ENCODE results near the gene GNG13. TPM values are rescaled to one million over a fixed set of nuclear protein-coding genes. Genes with fewer than 3 reads are reported as not detected.

GNG13 gene
- total RNA-seq, 1 experiment from 2014 or later: 0.23 TPM

- CTCF ChIA-PET: no interaction called here
- H3K4me3 ChIP-seq (ENCODE audit: low read depth in 2 of 2, low read length in 2 of 2): no peak overlapping the region
- H3K27me3 ChIP-seq (ENCODE audit: control insufficient read depth, insufficient read depth, low read length): no peaks in the 10 kb centered on the region
- H3K36me3 ChIP-seq (ENCODE audit: control insufficient read depth, insufficient read depth, low read length): no peaks in the 10 kb centered on the region
- POLR2A ChIA-PET: interaction anchor here (0.5 kb wide), 1 partner anchor 208 kb away, joined by 5 read pairs; no protein-coding TSS in a partner anchor
- H3K27ac ChIP-seq (ENCODE audit: low read length): no peak overlapping the region
- ATAC-seq (no peak), DNase-seq (ENCODE audit: low read depth, low spot score) (no peak)
- in situ Hi-C loops (cut with HindIII; ENCODE audit: low pct_unique_long_range_greater_than_20kb, low sequenced_read_pairs): no loop called here
- H3K9me3 ChIP-seq (ENCODE audit: control insufficient read depth, insufficient read depth, low read depth, low read length): peaks cover 4% of the 10 kb centered on the region; the same call in 1 of the 2 replicates
- H3K4me1 ChIP-seq (ENCODE audit: control insufficient read depth, insufficient read depth, low read length): no peaks in the 10 kb centered on the region
- no TSS peak for BruUV-seq (replicated peaks)
- TF ChIP-seq REST (IDR thresholded peaks at IDR 0.05; ENCODE audit: insufficient read depth in 1 of 2, low read depth in 2 of 2, low read length in 1 of 2) (no peak), CTCF (IDR thresholded peaks at IDR 0.05) (no peak), SIN3A (IDR thresholded peaks at IDR 0.05; ENCODE audit: borderline replicate concordance, insufficient read depth, low read depth, low read length) (no peak), TCF7L2 (IDR thresholded peaks at IDR 0.05; ENCODE audit: low read depth, low read length) (no peak), POLR2AphosphoS5 (IDR thresholded peaks at IDR 0.05; ENCODE audit: low read depth, low read length) (no peak)
- intact Hi-C loops (cut with micrococcal nuclease; ENCODE audit: unreplicated experiment): no loop called here
Observed at GRCh38 chr16:835373-835772, 34.8 kb upstream of the GNG13 start.

- Histone ChIP-seq H3K4me3 (ENCODE audit: low read depth in 2 of 2, low read length in 2 of 2) (no peak overlapping the region), H3K36me3 (ENCODE audit: control insufficient read depth, insufficient read depth, low read length) (no peaks in the 10 kb centered on the region), H3K9me3 (ENCODE audit: control insufficient read depth, insufficient read depth, low read depth, low read length) (peaks cover 4% of the 10 kb centered on the region; the same call in 1 of the 2 replicates), H3K27me3 (ENCODE audit: control insufficient read depth, insufficient read depth, low read length) (no peaks in the 10 kb centered on the region), H3K27ac (ENCODE audit: low read length) (no peak overlapping the region), H3K4me1 (ENCODE audit: control insufficient read depth, insufficient read depth, low read length) (no peaks in the 10 kb centered on the region)
- BruUV-seq (replicated peaks): no TSS peak
- CTCF ChIA-PET: no interaction called here
- DNase-seq (ENCODE audit: low read depth, low spot score) (no peak), ATAC-seq (no peak)
- POLR2A ChIA-PET: no interaction called here
- TF ChIP-seq REST (IDR thresholded peaks at IDR 0.05; ENCODE audit: insufficient read depth in 1 of 2, low read depth in 2 of 2, low read length in 1 of 2) (no peak), SIN3A (IDR thresholded peaks at IDR 0.05; ENCODE audit: borderline replicate concordance, insufficient read depth, low read depth, low read length) (no peak), TCF7L2 (IDR thresholded peaks at IDR 0.05; ENCODE audit: low read depth, low read length) (no peak), CTCF (IDR thresholded peaks at IDR 0.05) (no peak), POLR2AphosphoS5 (IDR thresholded peaks at IDR 0.05; ENCODE audit: low read depth, low read length) (no peak)
- in situ Hi-C loops (cut with HindIII; ENCODE audit: low pct_unique_long_range_greater_than_20kb, low sequenced_read_pairs) (no loop called here), intact Hi-C loops (cut with micrococcal nuclease; ENCODE audit: unreplicated experiment) (no loop called here)
Observed at GRCh38 chr16:833411-833810, 32.9 kb upstream of the GNG13 start.

Measured in Panc1 (cell line).